Stimulated activated naive CD4-positive, alpha-beta T cell (primary cell): ENCODE results near the gene ARHGAP10.

Experiments used
- DNase-seq, 6 experiments: peaks; one replicate each; lab custom pipeline; 2025; lab: John Stamatoyannopoulos, UW

ARHGAP10 gene

GRCh38 chr4:147731580-147732517 is at the start of gene ARHGAP10:
Gene ARHGAP10 (plus strand): TSS chr4:147732088. CDS start chr4:147732302, 214 bp downstream.
- peak; percentile 22 to 71 (median 56) for DNase-seq

- DNase-seq = no peak
Observed at GRCh38 chr4:147682755-147683154, 49.1 kb upstream of the ARHGAP10 start.

DNA sequence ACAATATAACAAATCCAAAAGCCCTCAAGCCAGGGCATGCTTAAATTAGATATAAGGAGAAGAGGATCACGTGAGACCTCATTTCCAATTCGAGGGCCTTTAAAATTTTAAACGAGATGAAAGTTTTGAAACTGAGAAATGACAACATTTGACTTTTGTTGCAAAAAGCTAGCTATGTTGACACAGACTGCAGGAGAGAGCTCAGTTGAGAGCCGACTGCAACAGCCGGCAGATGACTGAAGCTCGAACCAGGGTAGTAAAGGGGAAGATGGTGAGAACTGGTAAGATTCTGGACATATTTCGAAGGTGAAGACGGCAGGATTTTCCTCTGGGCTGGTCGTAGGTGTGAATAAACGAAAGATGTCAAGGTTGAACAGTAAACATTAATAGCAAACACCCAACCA is 48.7 kb upstream of the ARHGAP10 start:
- DNase-seq = peak in 2 of 6 experiments; percentile 15 to 19

GRCh38 chr4:147683717-147684700 is 47.9 kb upstream of the ARHGAP10 start, which contains the start of gene PRMT9:
Gene PRMT9 (minus strand): TSS chr4:147684163. CDS start chr4:147683987, 176 bp downstream.
- DNase-seq = peak; percentile 68 to 86 (median 80)

DNA sequence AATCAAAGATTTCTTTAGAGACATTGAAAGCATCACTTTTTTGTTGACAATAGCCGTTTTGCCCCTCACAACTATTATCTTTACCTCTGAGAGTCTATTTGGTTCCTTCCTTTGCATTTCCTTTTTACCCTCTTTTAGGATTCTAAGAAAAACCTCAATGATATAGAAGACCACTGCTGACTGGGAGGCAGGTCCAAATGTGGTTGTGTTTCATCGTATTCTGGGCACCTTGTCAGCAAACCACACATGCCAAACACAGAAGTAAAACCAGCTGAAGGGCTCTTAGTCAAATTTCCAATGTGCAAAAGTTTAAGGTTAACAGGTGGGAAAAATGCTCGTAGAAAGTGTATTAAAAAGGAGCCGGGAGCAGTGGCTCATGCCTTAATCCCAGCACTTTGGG is 42.8 kb upstream of the ARHGAP10 start:
- DNase-seq = no peak

- no peak for DNase-seq
Observed at GRCh38 chr4:147691820-147692219, 40.1 kb upstream of the ARHGAP10 start.

GRCh38 chr4:147693218-147693617 is 38.7 kb upstream of the ARHGAP10 start:
- DNase-seq = no peak

- no peak for DNase-seq
Observed at GRCh38 chr4:147696866-147697265, 35.0 kb upstream of the ARHGAP10 start.

- no peak for DNase-seq
Observed at GRCh38 chr4:147704846-147705245, 27.0 kb upstream of the ARHGAP10 start.

- peak; percentile 1 to 57 (median 12) for DNase-seq
Observed at GRCh38 chr4:147707892-147708672, 23.8 kb upstream of the ARHGAP10 start.

DNA sequence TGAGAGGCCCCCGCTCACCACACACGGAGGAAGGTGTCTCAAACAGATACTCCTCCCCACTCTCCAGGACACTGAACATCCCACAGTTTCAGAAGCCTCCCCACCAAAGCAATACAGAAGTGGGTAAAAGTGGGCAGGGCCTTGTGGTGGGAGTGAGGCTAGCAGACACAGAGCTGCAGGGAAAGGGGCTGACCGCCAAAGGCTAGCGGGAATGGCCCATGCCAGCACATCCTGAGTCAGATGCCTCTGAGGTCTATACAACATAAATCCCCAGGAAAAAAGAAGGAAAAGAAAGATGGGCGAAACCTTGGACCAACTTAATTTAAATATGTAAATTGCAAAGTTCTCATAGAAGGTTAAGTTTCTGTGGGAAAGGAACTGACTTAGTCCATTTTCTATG is 21.9 kb upstream of the ARHGAP10 start:
- DNase-seq = no peak

GRCh38 chr4:147714575-147715401 is 17.1 kb upstream of the ARHGAP10 start:
- DNase-seq = no peak

DNA sequence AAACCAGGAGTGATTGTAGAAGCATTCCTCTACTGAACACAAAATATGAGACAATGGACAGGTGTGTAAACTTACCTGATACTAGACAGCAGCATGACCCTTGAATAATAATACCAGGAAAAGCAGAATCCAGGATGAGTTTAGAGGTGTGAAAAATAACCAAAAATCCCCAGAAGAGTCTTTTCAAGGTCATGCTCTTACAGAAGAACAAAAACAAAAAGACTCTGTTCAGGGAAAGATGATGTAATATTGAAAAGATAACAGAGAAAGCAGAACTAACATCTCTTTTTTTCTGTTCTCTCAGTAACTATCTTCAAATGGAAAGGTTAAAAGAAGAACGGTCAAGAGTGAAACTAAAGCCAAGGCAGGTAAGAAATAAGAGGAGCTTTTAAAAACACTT is 14.0 kb upstream of the ARHGAP10 start:
- no peak for DNase-seq

DNA sequence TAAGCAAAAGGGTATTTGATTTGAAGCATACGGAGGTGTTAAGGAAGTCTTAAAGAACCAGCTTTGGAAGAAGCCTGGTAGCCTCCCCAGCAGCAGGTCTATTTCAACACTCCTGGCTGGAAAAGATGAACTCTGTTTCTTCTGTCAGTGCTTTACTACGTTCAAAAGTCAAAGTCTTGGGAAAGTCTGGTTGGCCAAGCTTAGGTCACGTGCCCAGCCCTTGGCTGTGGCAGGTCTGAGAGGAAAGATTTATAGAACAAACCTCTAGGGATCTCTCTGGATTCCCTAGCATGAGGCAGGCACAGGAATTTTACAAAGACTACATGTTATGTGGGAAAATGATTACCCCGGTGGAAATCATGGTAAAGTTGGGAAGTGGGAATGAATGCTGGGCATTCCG is 8.6 kb upstream of the ARHGAP10 start:
- DNase-seq = no peak

- DNase-seq = no peak
Observed at GRCh38 chr4:147724468-147725201, 7.3 kb upstream of the ARHGAP10 start.

- DNase-seq = no peak
Observed at GRCh38 chr4:147725673-147726072, 6.2 kb upstream of the ARHGAP10 start.

DNA sequence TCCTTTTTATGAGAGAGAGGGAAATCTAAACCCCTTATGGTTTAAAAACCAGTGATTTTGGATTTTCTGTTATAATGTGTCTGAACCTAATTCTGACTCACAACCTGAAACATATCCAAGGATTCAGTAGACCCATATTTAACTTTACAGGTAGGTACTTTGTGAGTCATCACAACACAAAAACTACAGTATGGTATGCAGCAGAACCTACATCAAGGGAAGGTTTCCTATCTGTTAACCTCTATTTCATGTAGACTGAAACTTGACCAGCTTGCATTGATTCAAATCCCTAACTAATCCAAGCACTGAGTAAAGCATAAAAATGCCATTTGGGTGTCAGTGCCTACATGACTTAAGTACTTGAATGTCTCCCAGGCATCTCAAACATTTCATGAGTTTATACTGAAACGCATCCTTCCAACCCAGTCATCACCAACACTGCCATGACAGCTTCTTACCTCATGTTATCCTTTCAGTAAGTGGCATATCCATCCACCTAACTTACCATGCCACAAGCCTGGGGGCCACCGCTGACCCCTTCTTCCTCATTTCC is 4.3 kb upstream of the ARHGAP10 start:
- no peak for DNase-seq

GRCh38 chr4:147730333-147730732 is 1.6 kb upstream of the ARHGAP10 start:
- no peak for DNase-seq

GRCh38 chr4:147732518-147733235 is 789 bp downstream of the ARHGAP10 start:
- DNase-seq = peak in 4 of 6 experiments; percentile 1 to 44 (median 10)
